Purkinje cell (primary cell): ENCODE data around the gene SAG. TPM values are rescaled to one million over a fixed set of nuclear protein-coding genes. Genes with fewer than 3 reads are reported as not detected.

Experiments used
- polyA plus RNA-seq: library from polyadenylated mRNA; unstranded; fragments of >200 nt; fragmentation: Nextera tagmentation; gene quantifications from 2 replicates; pipeline ENCODE4 v1.2.1, GENCODE V29; 2014

SAG gene
- polyA plus RNA-seq = not detected in 2 replicates

GRCh38 chr2:233307565-233307964 lies at the start of gene SAG:
SAG (plus strand) TSS chr2:233307816; CDS start chr2:233309190, 1,374 bp downstream.

GRCh38 chr2:233353769-233354499 lies 46.3 kb downstream of the SAG start, which contains the start of gene DGKD:
DGKD (plus strand) TSS chr2:233354494; CDS start chr2:233354519, 25 bp downstream.

Other genes with a start within 250 kb of the SAG start
- 0.34 and 2.4 TPM in 2 replicates for gene INPP5D, start 247.5 kb upstream of the SAG start, polyA plus RNA-seq
- gene ATG16L1, start 56.1 kb upstream of the SAG start, polyA plus RNA-seq = 5.8 and 6.3 TPM in 2 replicates
- gene DGKD, start 46.7 kb downstream of the SAG start, polyA plus RNA-seq = 1.7 and 2.3 TPM in 2 replicates